ENCODE data around the gene TRPM1.

TRPM1 gene

DNA sequence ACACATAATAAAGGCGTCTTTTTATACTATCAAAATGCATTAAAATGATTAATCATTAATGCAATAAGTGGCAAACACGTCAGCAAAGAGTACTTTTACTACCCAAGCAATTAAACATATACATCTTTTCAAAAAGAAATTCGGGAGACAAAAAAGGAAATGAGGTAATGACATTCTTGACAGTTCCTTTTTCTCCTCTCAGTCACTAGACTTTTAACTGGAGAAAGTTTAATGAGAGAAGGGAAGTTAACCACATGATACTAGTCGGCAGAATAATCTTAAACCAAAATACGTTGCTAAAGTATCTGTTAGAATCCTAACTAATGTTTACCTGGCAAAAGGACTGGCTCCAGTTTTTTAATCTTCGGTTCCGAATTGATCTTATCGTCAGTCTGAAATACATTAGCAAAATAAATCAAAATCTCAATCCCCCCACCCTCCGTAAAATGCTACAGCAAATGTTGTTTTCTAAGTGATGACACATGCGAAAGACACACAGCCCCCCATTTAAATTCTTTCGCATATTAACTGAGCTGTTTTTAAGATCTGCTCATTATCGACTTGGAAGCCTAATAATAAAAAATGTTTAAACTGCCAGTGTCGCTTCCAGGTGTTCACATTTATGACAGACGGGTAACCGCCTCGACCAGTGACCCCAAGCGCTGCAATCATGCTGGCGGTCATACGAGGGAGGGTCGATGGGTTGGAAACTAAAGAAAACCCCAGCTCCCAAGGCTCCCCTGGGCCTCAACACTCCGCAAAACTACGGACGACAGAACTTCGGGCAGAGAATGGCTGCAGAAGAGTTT, 110.9 kb downstream of the TRPM1 start:
- no peak for TF ChIP-seq CTCF (IDR thresholded peaks at IDR 0.05; ENCODE audit: low read depth, low read length)
- DNase-seq (ENCODE audit: extremely low read depth, low read depth), result no peak

GRCh38 chr15:30990036-30990435, 111.5 kb downstream of the TRPM1 start:
- DNase-seq (ENCODE audit: extremely low read depth, low read depth), result no peak
- TF ChIP-seq CTCF (IDR thresholded peaks at IDR 0.05; ENCODE audit: low read depth, low read length), result no peak

DNA sequence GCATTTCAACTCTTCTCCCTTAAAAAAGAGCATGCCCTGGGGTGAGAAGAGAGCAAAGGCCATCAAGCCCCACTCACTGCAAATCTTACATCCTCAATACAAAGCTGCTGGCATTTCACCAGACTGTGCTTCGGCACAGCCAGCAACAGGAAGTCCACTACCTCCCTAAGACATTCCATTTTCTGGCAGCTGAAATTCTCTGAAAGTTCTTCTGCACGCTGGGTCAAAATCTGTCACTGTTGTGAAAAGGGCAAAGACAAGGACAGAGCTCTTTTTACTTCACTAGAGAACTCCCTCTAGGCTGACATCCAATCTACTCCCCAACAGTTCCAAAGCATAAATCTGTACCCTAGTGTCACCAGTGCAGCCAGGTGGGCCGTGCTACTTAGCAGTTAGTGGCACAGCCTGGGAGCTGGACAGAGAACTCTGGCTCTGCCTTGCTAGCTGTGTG, 116.4 kb downstream of the TRPM1 start:
- DNase-seq (ENCODE audit: extremely low read depth, low read depth), result no peak
- TF ChIP-seq CTCF (IDR thresholded peaks at IDR 0.05; ENCODE audit: low read depth, low read length), result no peak

DNA sequence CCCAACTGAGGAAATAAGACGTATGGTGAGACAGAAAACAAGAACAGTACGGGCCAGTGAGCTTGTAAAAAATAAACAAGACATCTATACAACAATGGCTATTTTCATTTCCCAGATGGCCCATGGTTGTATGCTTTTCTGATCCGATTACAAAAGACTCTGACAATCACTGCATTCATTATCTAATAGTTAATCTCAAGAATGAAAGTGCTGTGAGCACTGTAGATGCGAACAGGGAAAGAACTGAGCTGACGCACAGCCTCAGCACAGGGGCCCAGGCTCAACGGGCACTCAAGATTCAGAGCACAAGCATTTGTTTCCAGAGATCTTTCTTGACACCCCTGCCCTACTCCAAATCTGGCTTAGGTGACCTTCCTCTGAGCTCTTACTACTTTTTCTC, 117.0 kb downstream of the TRPM1 start:
- no peak for DNase-seq (ENCODE audit: extremely low read depth, low read depth)
- TF ChIP-seq CTCF (IDR thresholded peaks at IDR 0.05; ENCODE audit: low read depth, low read length), result no peak

DNA sequence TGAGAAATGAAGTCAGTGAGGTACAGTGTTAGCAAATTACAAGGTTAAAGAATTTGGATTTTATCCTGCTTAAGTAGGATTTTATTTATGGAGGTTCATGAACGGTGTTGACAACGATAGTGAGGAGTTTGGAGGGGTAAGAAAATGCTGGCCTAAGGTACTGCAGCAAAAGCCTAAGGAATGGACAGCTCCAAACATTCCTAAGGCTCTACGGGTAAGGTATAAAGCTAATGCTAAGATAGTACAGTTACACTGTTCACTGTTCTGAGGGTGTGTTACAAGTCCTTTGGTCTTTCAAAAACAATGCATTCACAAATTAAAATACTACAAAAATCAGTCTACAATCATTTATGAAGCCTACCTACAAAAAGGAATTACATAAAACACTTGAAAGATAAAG, 117.4 kb downstream of the TRPM1 start:
- TF ChIP-seq CTCF (IDR thresholded peaks at IDR 0.05; ENCODE audit: low read depth, low read length), result no peak
- no peak for DNase-seq (ENCODE audit: extremely low read depth, low read depth)

DNA sequence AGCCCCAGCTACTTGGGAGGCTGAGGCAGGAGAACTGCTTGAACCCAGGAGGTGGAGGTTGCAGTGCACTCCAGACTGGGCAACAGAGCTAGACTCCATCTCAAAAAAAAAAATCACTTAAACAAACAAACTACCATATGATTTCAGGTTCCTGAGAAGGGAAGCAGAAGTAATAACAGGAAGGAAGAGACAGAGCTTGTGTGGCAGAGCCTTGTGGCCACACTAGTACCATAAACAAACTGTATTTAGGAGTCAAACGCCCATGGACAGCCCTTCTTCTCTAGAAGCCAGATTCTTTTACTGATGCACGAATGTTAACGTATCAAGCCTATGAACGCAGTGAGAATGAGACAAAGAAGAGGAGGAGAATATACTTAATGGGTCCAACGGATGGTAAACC, 122.1 kb downstream of the TRPM1 start:
- DNase-seq (ENCODE audit: extremely low read depth, low read depth), result no peak
- no peak for TF ChIP-seq CTCF (IDR thresholded peaks at IDR 0.05; ENCODE audit: low read depth, low read length)

GRCh38 chr15:30978328-30978727, 123.2 kb downstream of the TRPM1 start:
- TF ChIP-seq CTCF (IDR thresholded peaks at IDR 0.05; ENCODE audit: low read depth, low read length), result no peak

More at GRCh38 chr15:30978328-30978727, 123.2 kb downstream of the TRPM1 start:
- DNase-seq (ENCODE audit: extremely low read depth, low read depth), result no peak

Data from AG09319 (cell line).